ENCODE measurements around the gene GRM2.
"Not testable (repeated sequence)": the region's sequence is repeated elsewhere in the genome, so short reads cannot be mapped to it uniquely, and the experiment has no call there.

Gene GRM2

GRCh38 chr3:51729042-51729633, 22.3 kb downstream of the GRM2 start:
- DNase-seq: no peak

GRCh38 chr3:51733859-51734571, 27.1 kb downstream of the GRM2 start:
- no peak for DNase-seq

DNA sequence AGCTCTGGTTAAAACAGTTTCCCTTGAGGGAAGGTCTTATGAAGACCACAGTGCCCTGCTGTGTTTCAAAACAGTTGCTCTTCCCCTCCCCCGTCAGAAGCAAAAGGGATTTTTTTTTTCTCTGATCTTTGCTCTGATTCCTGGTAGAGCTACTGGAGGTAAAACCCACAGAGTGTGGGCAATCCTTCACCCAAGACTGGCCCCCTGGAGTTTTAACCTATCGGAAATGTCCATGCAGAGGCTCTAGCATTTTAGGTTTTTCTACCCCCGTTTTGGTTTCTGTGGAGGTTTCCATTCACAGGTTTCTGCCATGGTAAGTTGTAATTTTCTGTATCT, 27.7 kb downstream of the GRM2 start:
- DNase-seq: no peak

DNA sequence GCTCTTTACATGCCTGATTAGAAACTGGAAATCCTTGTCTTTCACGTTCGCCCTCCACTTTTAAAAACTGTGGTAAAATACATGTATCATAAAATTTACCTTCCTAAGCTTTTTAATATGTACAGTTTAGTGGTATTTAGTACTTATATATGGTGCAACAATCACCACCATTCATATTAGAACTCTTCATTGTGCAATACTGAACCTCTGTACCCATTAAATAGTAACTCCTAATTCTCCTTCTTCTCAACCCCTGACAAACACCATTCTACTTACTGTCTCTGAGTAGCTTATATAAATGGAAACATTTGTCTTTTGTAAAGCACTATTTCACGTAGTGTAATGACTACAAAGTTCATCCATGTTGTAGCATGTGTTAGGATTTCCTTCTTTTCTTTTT, 28.2 kb downstream of the GRM2 start:
- DNase-seq: no peak

DNA sequence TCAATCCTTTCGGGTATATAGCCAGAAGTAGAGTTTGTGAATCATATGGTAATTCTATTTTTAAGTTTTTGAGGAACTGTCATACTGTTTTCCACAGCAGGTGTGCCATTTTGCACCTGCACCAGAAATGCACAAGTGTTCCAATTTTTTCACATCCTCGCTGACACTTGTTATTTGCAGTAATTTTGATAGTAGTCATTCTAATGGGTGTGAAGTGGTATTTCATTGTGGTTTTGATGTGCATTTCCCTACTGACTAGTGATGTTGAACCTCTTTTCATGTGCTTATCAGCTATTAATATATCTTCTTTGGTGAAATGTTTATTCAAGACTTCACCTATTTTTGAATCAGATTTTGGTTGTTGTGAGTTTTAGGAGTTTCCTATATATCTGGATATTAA, 29.1 kb downstream of the GRM2 start:
- no peak for DNase-seq

DNA sequence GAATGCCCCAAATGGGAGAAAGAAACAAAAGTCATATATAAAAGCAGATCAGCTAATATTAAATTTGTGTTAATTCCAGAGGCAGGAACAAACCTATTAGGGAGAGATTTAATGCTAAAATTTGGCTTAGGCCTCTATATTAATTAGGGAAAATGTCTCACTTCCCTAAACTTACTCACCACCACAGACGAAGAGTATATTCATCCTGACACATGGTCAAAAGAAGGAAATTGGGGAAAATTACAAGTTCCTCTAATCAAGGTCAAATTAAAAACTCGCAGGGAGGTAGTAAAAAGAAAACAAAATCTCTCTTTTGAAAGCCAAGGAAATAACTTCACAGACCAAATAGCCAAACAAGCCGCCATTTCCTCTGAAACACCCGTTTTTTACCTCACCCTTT, 32.2 kb downstream of the GRM2 start:
- DNase-seq: no peak

DNA sequence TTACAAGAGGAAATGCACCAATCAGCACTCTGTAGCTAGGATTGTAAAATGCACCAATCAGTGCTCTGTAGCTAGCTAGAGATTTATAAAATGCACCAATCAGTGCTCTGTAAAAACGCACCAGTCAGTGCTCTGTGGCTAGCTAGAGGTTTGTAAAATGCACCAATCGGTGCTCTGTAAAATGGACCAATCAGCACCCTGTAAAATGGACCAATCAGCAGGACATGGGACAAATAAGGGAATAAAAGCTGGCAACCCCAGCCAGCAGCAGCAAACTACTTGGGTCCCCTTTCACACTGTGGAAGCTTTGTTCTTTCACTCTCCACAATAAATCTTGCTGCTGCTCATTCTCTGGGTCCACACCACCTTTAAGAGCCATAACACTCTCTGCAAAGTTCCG, 35.5 kb downstream of the GRM2 start:
- not testable (repeated sequence) for DNase-seq

DNA sequence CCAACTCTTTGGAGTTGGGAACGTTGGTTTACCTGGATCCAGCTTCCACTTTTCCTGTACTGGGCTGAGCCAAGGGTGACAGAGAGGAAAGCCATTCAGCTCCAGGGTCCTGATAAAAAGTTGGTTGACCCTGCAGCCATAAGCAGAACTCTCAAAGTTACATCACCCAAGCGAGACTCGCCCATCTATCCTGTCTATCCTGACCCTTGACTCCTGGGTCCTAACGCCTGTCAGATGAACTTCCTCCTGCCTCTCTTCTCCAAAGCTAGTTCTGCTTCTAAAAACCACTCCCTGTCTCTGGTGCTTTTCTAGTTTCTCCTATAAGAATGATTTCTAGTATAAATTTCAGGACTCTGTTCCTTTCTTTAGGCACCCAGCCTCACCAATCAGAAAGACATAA, 36.1 kb downstream of the GRM2 start:
- DNase-seq: not testable (repeated sequence)

GRCh38 chr3:51747840-51748239, 41.0 kb downstream of the GRM2 start:
- DNase-seq: no peak

DNA sequence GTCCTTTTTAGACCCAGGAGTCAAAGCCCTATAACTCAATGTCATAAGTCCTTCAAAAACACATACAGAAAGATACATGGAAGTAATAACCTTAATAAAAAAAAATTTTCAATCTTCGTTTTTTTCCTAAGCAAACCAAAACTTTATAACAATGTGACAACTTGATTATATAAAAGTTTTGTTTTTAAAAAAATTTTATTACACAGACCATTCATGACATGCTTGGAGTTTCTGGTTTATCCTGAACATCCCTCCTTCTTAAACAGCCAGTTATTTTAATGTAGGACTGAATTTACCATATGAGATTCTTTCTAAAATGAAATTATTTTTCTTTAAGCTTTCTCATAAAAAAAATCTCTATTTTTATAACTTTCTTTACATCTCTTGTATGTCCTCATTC, 41.5 kb downstream of the GRM2 start:
- no peak for DNase-seq

- no peak for DNase-seq
Measured at GRCh38 chr3:51750878-51751277, 44.0 kb downstream of the GRM2 start.

- DNase-seq: no peak
Measured at GRCh38 chr3:51751287-51751686, 44.4 kb downstream of the GRM2 start.

GRCh38 chr3:51753763-51754750, 47.2 kb downstream of the GRM2 start:
- DNase-seq: not testable (repeated sequence)

DNA sequence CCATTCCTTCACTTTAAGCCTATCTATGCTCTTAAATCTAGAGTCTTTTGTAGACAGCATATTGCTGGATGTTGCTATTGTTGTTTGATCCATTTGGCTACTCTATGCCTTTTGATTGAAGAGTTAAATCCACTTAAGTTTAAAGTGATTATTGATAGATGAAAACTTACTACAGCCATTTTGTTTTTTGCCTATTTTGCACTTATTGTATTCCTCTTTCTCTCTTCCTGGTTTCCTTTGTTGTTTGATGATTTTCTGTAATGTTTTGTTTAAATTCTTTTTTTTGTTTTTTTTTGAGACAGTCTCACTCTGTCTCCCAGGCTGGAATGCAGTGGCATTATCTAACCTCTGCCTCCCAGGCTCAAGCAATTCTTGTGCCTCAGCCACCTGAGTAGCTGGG, 52.3 kb downstream of the GRM2 start:
- no peak for DNase-seq

Measured in SIG-M5 (cell line).